K562 (cell line): ENCODE results near the gene HYOU1. TPM values are rescaled to one million over a fixed set of nuclear protein-coding genes. Genes with fewer than 3 reads are reported as not detected.
A peak's percentile ranks its signal among the peaks of the same experiment; 100 is the strongest.

Source experiments
- BRF2 ChIP-seq: IDR thresholded peaks from 3 replicates; pipeline ENCODE4 v1.6.1; 2011; ENCODE audit warnings: borderline replicate concordance, mild to moderate bottlenecking; ENCODE audit not compliant: insufficient read length, insufficient read depth
- CEBPB ChIP-seq: fragments of 450-650 bp; IDR thresholded peaks from 2 replicates; pipeline ENCODE4 v1.6.1; 2016; ENCODE audit warnings: missing genetic modification characterization, missing compliant biosample characterization
- CUX1 ChIP-seq: fragments of 200-800 bp; sonication (Bioruptor generic); IDR thresholded peaks from 2 replicates; pipeline ENCODE4 v1.6.1; 2016; ENCODE audit warnings: missing genetic modification characterization, missing compliant biosample characterization
- IRF2 ChIP-seq: sonication (generic); formaldehyde crosslinking; IDR thresholded peaks from 2 replicates; pipeline ENCODE4 v1.8.1; 2022; ENCODE audit warnings: mild to moderate bottlenecking, missing genetic modification reagents
- KLF1 ChIP-seq: fragments of 450-650 bp; IDR thresholded peaks from 2 replicates; pipeline ENCODE4 v1.6.1; 2016; ENCODE audit warnings: missing genetic modification characterization, missing compliant biosample characterization
- MAZ ChIP-seq, 2 experiments: fragments of 450-650 bp in 1 of 2; sonication (generic) in 1 of 2; formaldehyde crosslinking; IDR thresholded peaks in 1 of 2; conservative IDR thresholded peaks in 1 of 2; 2 replicates each; pipeline versions ENCODE4 v1.4.0 to v1.5.0; 2020; ENCODE audit warnings: mild to moderate bottlenecking in 1 of 2, missing genetic modification reagents in 1 of 2
- MCM7 ChIP-seq, 2 experiments: fragments of 450-650 bp; IDR thresholded peaks; 2 replicates each; pipeline ENCODE4 v1.6.1; 2016 to 2018
- MXD1 ChIP-seq: fragments of 250-450 bp; sonication (Bioruptor Pico); IDR thresholded peaks from 2 replicates; pipeline ENCODE4 v1.8.0; 2021; ENCODE audit warnings: borderline replicate concordance, mild to moderate bottlenecking, moderate library complexity; ENCODE audit not compliant: poor library complexity, severe bottlenecking
- NCOR1 ChIP-seq: fragments of 450-650 bp; IDR thresholded peaks from 2 replicates; pipeline ENCODE4 v1.6.1; 2016; ENCODE audit warnings: mild to moderate bottlenecking, moderate library complexity
- RBBP5 ChIP-seq: fragments of 200-600 bp; sonication (generic); IDR thresholded peaks from 2 replicates; pipeline ENCODE4 v1.6.1; 2012; ENCODE audit warnings: borderline replicate concordance, mild to moderate bottlenecking, low read length, control low read depth, inconsistent platforms; ENCODE audit not compliant: insufficient read depth, poor library complexity, severe bottlenecking
- RBFOX2 ChIP-seq: fragments of 200-400 bp; formaldehyde crosslinking; IDR thresholded peaks from 2 replicates; pipeline ENCODE4 v1.6.1; 2017; ENCODE audit warnings: low read depth, mild to moderate bottlenecking, low read length, moderate library complexity
- SETDB1 ChIP-seq: IDR thresholded peaks from one replicate; pipeline ENCODE4 v1.6.1; 2012; ENCODE audit warnings: low read length, control low read depth, inconsistent platforms
- SMAD1 ChIP-seq: fragments of 150-350 bp; IDR thresholded peaks from 2 replicates; pipeline ENCODE4 v1.6.1; 2014; ENCODE audit warnings: low read length, low read depth; ENCODE audit not compliant: partially characterized antibody
- SRSF9 ChIP-seq: fragments of 200-400 bp; formaldehyde crosslinking; IDR thresholded peaks from 2 replicates; pipeline ENCODE4 v1.6.1; 2017; ENCODE audit warnings: low read depth, low read length, borderline replicate concordance
- ZBTB33 ChIP-seq: sonication (generic); formaldehyde crosslinking; IDR thresholded peaks from 2 replicates; pipeline ENCODE4 v1.8.1; 2023; ENCODE audit warnings: mild to moderate bottlenecking, missing genetic modification reagents
- ZEB2 ChIP-seq: fragments of 450-650 bp; IDR thresholded peaks from 2 replicates; pipeline ENCODE4 v1.6.1; 2016
- ZNF830 ChIP-seq: fragments of 250-450 bp; sonication (Bioruptor Pico); IDR thresholded peaks from 2 replicates; pipeline ENCODE4 v1.5.0; 2021; ENCODE audit warnings: mild to moderate bottlenecking
- polyA plus RNA-seq, 8 experiments: library from polyadenylated mRNA; depleted of rRNA in 4 of 8; stranded (reverse) in 5 of 8; unstranded in 3 of 8; fragments of >200 nt; fragmentation: Nextera tagmentation in 2 of 8; fragmentation: Illumina TruSeq in 1 of 8; extraction: Ambion mirVana in 2 of 8; extraction: Trizol in 1 of 8; gene quantifications; 2 replicates each; pipeline versions ENCODE4 v1.2.1 to v1.2.3, GENCODE V29; 2011 to 2014; ENCODE audit warnings: inconsistent platforms in 1 of 8, missing spikeins in 1 of 8
- total RNA-seq, 7 experiments: library from RNA; depleted of rRNA in 6 of 7; stranded (reverse); fragments of >200 nt in 6 of 7; fragmentation: Illumina TruSeq in 2 of 7; extraction: Trizol in 2 of 7; gene quantifications; 2 replicates each; pipeline versions ENCODE4 v1.2.1 to v1.2.3, GENCODE V29; 2011 to 2021; ENCODE audit warnings: low replicate concordance in 1 of 7

HYOU1 gene
- total and polyA plus RNA-seq, 9 of the 15 experiments (the other 6 are each of a cell fraction or from before 2014, with no cell fraction given), result 19.5 to 197 (median 128) TPM

GRCh38 chr11:119067371-119068222 is 10.6 kb upstream of the HYOU1 start, which contains the start of gene VPS11 (continued):
- TF ChIP-seq KLF1 (tag) (0 out of 2 replicates have a peak, but pooled peaks have one; percentile 51), ZBTB33 (CRISPR knock-in tag) (no peak), SMAD1 (no peak), NCOR1 (no peak), RBFOX2 (peak; percentile 90), SRSF9 (no peak), CEBPB (tag) (no peak), SETDB1 (no peak), ZNF830 (no peak), CUX1 (CRISPR knock-in tag) (no peak), ZEB2 (no peak), MCM7 (IDR thresholded peaks at IDR 0.05) (no peak), MAZ (CRISPR knock-in tag; conservative IDR thresholded peaks at IDR 0.05 in 1 of 2, IDR thresholded peaks at IDR 0.05 in 1 of 2) (peak; percentile 46 to 49; a peak in 3 of 4 replicates), IRF2 (CRISPR knock-in tag) (no peak), BRF2 (no peak), RBBP5 (no peak), MXD1 (CRISPR knock-in tag) (peak; percentile 67)
